GM23248 (cell line): ENCODE measurements around the gene WNT10A. TPM values are rescaled to one million over a fixed set of nuclear protein-coding genes. Genes with fewer than 3 reads are reported as not detected.

Source experiments
- DNase-seq: peaks from one replicate; pipeline ENCODE4 v3.0.0-alpha.2; 2015
- H2AFZ ChIP-seq: fragments of 200-600 bp; sonication (generic); 2 replicates; pipeline ENCODE4 v1.6.1; 2016; ENCODE audit warnings: antibody characterized with exemption
- H3F3A ChIP-seq: fragments of 200-600 bp; sonication (generic); 2 replicates; pipeline ENCODE4 v1.6.1; 2016; ENCODE audit warnings: mild to moderate bottlenecking, antibody characterized with exemption, mixed run types; ENCODE audit not compliant: insufficient read depth
- H3K27ac ChIP-seq: fragments of 200-600 bp; sonication (generic); 2 replicates; pipeline ENCODE4 v1.5.1; 2016; ENCODE audit warnings: mild to moderate bottlenecking
- H3K27me3 ChIP-seq: fragments of 200-600 bp; sonication (generic); replicated peaks from 2 replicates; pipeline ENCODE4 v1.6.1; 2016; ENCODE audit warnings: mild to moderate bottlenecking; ENCODE audit not compliant: insufficient read depth
- H3K36me3 ChIP-seq: fragments of 200-600 bp; sonication (generic); 2 replicates; pipeline ENCODE4 v1.6.1; 2016; ENCODE audit warnings: low read depth, mild to moderate bottlenecking
- H3K4me1 ChIP-seq: fragments of 200-600 bp; sonication (generic); 2 replicates; pipeline ENCODE4 v1.6.1; 2016; ENCODE audit warnings: mild to moderate bottlenecking; ENCODE audit not compliant: insufficient read depth
- H3K4me2 ChIP-seq: fragments of 200-600 bp; sonication (generic); one replicate; pipeline ENCODE4 v1.6.1; 2016; ENCODE audit warnings: mild to moderate bottlenecking; ENCODE audit not compliant: unreplicated experiment
- H3K4me3 ChIP-seq: fragments of 200-600 bp; sonication (generic); 2 replicates; pipeline ENCODE4 v1.5.1; 2016; ENCODE audit warnings: mild to moderate bottlenecking
- H3K79me2 ChIP-seq: fragments of 200-600 bp; sonication (generic); 2 replicates; pipeline ENCODE4 v1.6.1; 2016; ENCODE audit warnings: mild to moderate bottlenecking; ENCODE audit not compliant: insufficient read depth
- H3K9ac ChIP-seq: fragments of 200-600 bp; sonication (generic); 2 replicates; pipeline ENCODE4 v1.6.1; 2016; ENCODE audit warnings: mild to moderate bottlenecking
- H3K9me2 ChIP-seq: fragments of 200-600 bp; sonication (generic); 2 replicates; pipeline ENCODE4 v1.6.1; 2016; ENCODE audit warnings: mixed run types, mild to moderate bottlenecking, moderate library complexity; ENCODE audit not compliant: insufficient read depth
- H3K9me3 ChIP-seq: fragments of 200-600 bp; sonication (generic); one replicate; pipeline ENCODE4 v1.6.1; 2017; ENCODE audit warnings: low read depth
- H4K20me1 ChIP-seq: fragments of 200-600 bp; sonication (generic); 2 replicates; pipeline ENCODE4 v1.6.0; 2016; ENCODE audit not compliant: insufficient read depth
- EZH2 ChIP-seq: fragments of 200-600 bp; sonication (generic); IDR thresholded peaks from 2 replicates; pipeline ENCODE4 v1.6.1; 2018; ENCODE audit warnings: antibody characterized with exemption, mild to moderate bottlenecking; ENCODE audit not compliant: insufficient read depth, poor library complexity, severe bottlenecking
- EZH2phosphoT487 ChIP-seq: fragments of 200-600 bp; sonication (generic); IDR thresholded peaks from 2 replicates; pipeline ENCODE4 v1.6.1; 2018; ENCODE audit warnings: antibody characterized with exemption, moderate library complexity, mild to moderate bottlenecking, low read depth; ENCODE audit not compliant: insufficient read depth
- WGBS, 2 experiments: methylation state at CpG; one replicate each; pipeline ENCODE4 v1.1.6; 2015 to 2017; ENCODE audit warnings: low lambda C conversion rate in 2 of 2, low coverage in 1 of 2; ENCODE audit errors: missing lambda C conversion rate in 2 of 2; 5-methylcytosine and 5-hydroxymethylcytosine counted together
- in situ Hi-C: fragments of 300-500 bp; cut with MboI; formaldehyde crosslinking; loops from 2 replicates; pipeline ENCODE4 v1.15.0; 2020
- polyA plus RNA-seq: library from polyadenylated mRNA; unstranded; fragments of >200 nt; fragmentation: Nextera tagmentation; extraction: Ambion mirVana; gene quantifications from 2 replicates; pipeline ENCODE4 v1.2.1, GENCODE V29; 2016
- total RNA-seq: library from RNA; depleted of rRNA; stranded (reverse); fragments of >200 nt; shearing (Covaris generic); gene quantifications from 2 replicates; pipeline ENCODE4 v1.2.3, GENCODE V29; 2014

The WNT10A gene
- total and polyA plus RNA-seq, 2 experiments from 2014 or later = not detected

- no peaks in the 10 kb centered on the region for H3K36me3 ChIP-seq
- TF ChIP-seq EZH2 = no peak
- TF ChIP-seq EZH2phosphoT487 = no peak
- H3K4me2 ChIP-seq = no peak overlapping the region
- no peaks in the 10 kb centered on the region for H4K20me1 ChIP-seq
- no peak overlapping the region for H3K4me3 ChIP-seq
- H3K9ac ChIP-seq = no peak overlapping the region
- no peaks in the 10 kb centered on the region for H3K9me3 ChIP-seq
- 0 out of 2 replicates have a peak, but pooled peaks cover 5% of the 10 kb centered on the region for H3F3A ChIP-seq
- in situ Hi-C loops = no loop called here
- H3K9me2 ChIP-seq = no peaks in the 10 kb centered on the region
- 92 to 94% methylated on average over 11 of the region's 11 CpGs for WGBS, 2 experiments
- no peak overlapping the region for H2AFZ ChIP-seq
- no peak overlapping the region for H3K27ac ChIP-seq
- H3K27me3 ChIP-seq = peaks cover 37% of the 10 kb centered on the region
- peaks cover 4% of the 10 kb centered on the region for H3K4me1 ChIP-seq
- no peak for DNase-seq
- no peaks in the 10 kb centered on the region for H3K79me2 ChIP-seq
These were observed 913 bp upstream of the WNT10A start for GRCh38 chr2:218879776-218880101.

DNA sequence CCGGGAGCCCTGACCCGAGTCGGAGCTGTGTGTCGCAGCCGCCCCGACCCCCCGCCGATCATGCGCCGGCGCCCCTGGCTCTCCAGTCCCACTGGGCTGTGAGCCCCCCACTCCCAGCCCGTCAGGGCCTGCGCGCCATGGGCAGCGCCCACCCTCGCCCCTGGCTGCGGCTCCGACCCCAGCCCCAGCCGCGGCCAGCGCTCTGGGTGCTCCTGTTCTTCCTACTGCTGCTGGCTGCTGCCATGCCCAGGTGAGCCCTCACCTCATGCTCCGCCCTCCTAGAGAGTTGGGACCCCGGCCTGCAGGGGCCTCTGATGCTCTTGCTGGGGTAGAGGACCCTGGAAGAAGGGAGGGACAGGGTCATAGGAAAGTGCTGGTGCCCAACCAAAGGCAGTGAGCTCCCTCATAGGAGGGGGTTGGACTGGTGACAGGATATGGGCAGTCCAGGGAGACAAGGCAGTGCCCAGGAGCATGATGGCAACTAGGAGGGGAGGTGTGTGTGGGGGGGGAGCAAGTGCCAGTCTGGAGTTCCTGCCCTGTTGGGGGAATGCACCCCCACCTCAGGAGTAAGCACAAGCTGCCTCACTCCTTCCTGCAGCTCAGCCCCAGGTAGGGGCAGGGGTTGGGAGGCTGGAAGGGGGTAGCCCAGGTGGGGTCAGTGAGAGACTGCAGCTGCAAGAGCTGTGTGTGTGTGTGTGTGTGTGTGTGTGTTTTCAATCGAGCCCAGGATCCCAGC is 375 bp downstream of the WNT10A start:
- H3K4me3 ChIP-seq = no peak overlapping the region
- H3K9ac ChIP-seq = no peak overlapping the region
- no peaks in the 10 kb centered on the region for H4K20me1 ChIP-seq
- TF ChIP-seq EZH2 (no peak), EZH2phosphoT487 (no peak)
- H3K9me2 ChIP-seq = no peaks in the 10 kb centered on the region
- no peak for DNase-seq
- peaks cover 4% of the 10 kb centered on the region for H3K4me1 ChIP-seq
- no peak overlapping the region for H3K27ac ChIP-seq
- peaks cover 26% of the 10 kb centered on the region for H3K27me3 ChIP-seq
- WGBS, 2 experiments = 37 to 55% methylated on average over 10 to 15 of the region's 24 CpGs
- H2AFZ ChIP-seq = no peak overlapping the region
- H3K36me3 ChIP-seq = no peaks in the 10 kb centered on the region
- 0 out of 2 replicates have a peak, but pooled peaks cover 5% of the 10 kb centered on the region for H3F3A ChIP-seq
- no peaks in the 10 kb centered on the region for H3K9me3 ChIP-seq
- in situ Hi-C loops = no loop called here
- H3K79me2 ChIP-seq = no peaks in the 10 kb centered on the region
- no peak overlapping the region for H3K4me2 ChIP-seq

DNA sequence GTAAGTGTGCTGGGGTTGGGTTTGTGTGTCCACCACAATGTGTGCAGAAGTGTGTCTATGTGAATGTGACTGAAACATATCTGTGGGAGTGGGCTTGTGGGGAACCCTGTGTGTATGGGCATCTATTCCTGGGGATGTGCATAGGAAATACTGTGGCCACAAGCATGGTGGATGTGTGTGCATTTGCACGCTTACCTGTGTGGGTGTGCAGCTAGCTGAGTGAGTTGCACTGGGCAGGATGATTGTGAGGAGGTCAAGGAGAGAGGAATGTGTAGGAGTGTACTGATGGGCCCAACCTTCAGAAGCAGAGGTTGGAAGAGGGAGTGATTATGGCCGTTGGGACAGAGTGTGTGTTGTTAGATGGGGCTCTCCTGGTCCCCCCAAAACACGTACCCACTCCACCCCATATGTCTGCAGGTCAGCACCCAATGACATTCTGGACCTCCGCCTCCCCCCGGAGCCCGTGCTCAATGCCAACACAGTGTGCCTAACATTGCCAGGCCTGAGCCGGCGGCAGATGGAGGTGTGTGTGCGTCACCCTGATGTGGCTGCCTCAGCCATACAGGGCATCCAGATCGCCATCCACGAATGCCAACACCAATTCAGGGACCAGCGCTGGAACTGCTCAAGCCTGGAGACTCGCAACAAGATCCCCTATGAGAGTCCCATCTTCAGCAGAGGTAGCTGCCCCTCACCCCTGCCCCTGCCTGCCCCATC is 1.2 kb downstream of the WNT10A start:
- Histone ChIP-seq H3K36me3 (no peaks in the 10 kb centered on the region), H3K27me3 (peaks cover 21% of the 10 kb centered on the region), H3K4me2 (no peak overlapping the region), H3K79me2 (no peaks in the 10 kb centered on the region), H3K9me3 (no peaks in the 10 kb centered on the region), H3F3A (0 out of 2 replicates have a peak, but pooled peaks cover 5% of the 10 kb centered on the region), H2AFZ (no peak overlapping the region), H3K9ac (no peak overlapping the region), H3K4me1 (peaks cover 4% of the 10 kb centered on the region), H3K4me3 (no peak overlapping the region), H3K27ac (no peak overlapping the region), H3K9me2 (no peaks in the 10 kb centered on the region), H4K20me1 (no peaks in the 10 kb centered on the region)
- in situ Hi-C loops = no loop called here
- 72 to 73% methylated on average over 10 to 13 of the region's 13 CpGs for WGBS, 2 experiments
- DNase-seq = no peak
- TF ChIP-seq EZH2phosphoT487 (no peak), EZH2 (no peak)

- no peaks in the 10 kb centered on the region for H3K79me2 ChIP-seq
- H3K9me2 ChIP-seq = no peaks in the 10 kb centered on the region
- H3K9ac ChIP-seq = no peak overlapping the region
- H2AFZ ChIP-seq = no peak overlapping the region
- no peaks in the 10 kb centered on the region for H3K36me3 ChIP-seq
- no peak overlapping the region for H3K27ac ChIP-seq
- H3K4me1 ChIP-seq = peaks cover 4% of the 10 kb centered on the region
- H3K4me3 ChIP-seq = no peak overlapping the region
- in situ Hi-C loops = no loop called here
- TF ChIP-seq EZH2 = no peak
- TF ChIP-seq EZH2phosphoT487 = no peak
- DNase-seq = no peak
- 95 to 100% methylated on average over 1 of the region's 1 CpG for WGBS, 2 experiments
- H3K9me3 ChIP-seq = no peaks in the 10 kb centered on the region
- no peaks in the 10 kb centered on the region for H4K20me1 ChIP-seq
- 0 out of 2 replicates have a peak, but pooled peaks cover 5% of the 10 kb centered on the region for H3F3A ChIP-seq
- peaks cover 19% of the 10 kb centered on the region for H3K27me3 ChIP-seq
- H3K4me2 ChIP-seq = no peak overlapping the region
These were observed 1.8 kb downstream of the WNT10A start for GRCh38 chr2:218882461-218882816.
